GOT3 (cell line): ENCODE results near the gene CALML5.

Experiments used
- DNase-seq: peaks from one replicate; lab custom pipeline; 2025; ENCODE audit warnings: mixed read lengths; lab: John Stamatoyannopoulos, UW

Gene CALML5

GRCh38 chr10:5500910-5501309 lies 1.5 kb upstream of the CALML5 start:
- no peak for DNase-seq

GRCh38 chr10:5500162-5500670 lies 846 bp upstream of the CALML5 start:
- no peak for DNase-seq

GRCh38 chr10:5498791-5499492 lies 428 bp downstream of the CALML5 start:
- DNase-seq, result no peak

GRCh38 chr10:5497948-5498730 lies 1.2 kb downstream of the CALML5 start:
- DNase-seq, result no peak

- no peak for DNase-seq
Measured at GRCh38 chr10:5497289-5497688, 2.1 kb downstream of the CALML5 start.

GRCh38 chr10:5496261-5497250 lies 2.8 kb downstream of the CALML5 start:
- DNase-seq, result no peak

- no peak for DNase-seq
Measured at GRCh38 chr10:5494611-5495010, 4.8 kb downstream of the CALML5 start.

GRCh38 chr10:5493691-5494090 lies 5.7 kb downstream of the CALML5 start:
- no peak for DNase-seq

- no peak for DNase-seq
Measured at GRCh38 chr10:5492929-5493576, 6.3 kb downstream of the CALML5 start.

GRCh38 chr10:5492322-5492855 lies 7.0 kb downstream of the CALML5 start:
- no peak for DNase-seq

- DNase-seq, result no peak
Measured at GRCh38 chr10:5491477-5491876, 7.9 kb downstream of the CALML5 start.

- no peak for DNase-seq
Measured at GRCh38 chr10:5490698-5491464, 8.5 kb downstream of the CALML5 start.

GRCh38 chr10:5490032-5490431 lies 9.3 kb downstream of the CALML5 start:
- DNase-seq, result no peak

- no peak for DNase-seq
Measured at GRCh38 chr10:5488272-5489161, 10.9 kb downstream of the CALML5 start.

- no peak for DNase-seq
Measured at GRCh38 chr10:5486853-5487235, 12.5 kb downstream of the CALML5 start.

GRCh38 chr10:5485948-5486852 lies 13.2 kb downstream of the CALML5 start:
- no peak for DNase-seq

- DNase-seq, result no peak
Measured at GRCh38 chr10:5485290-5485689, 14.1 kb downstream of the CALML5 start.

GRCh38 chr10:5484205-5484604 lies 15.2 kb downstream of the CALML5 start:
- no peak for DNase-seq
